Endometrial microvascular endothelial cells (primary cell): ENCODE results near the gene CCNA2. TPM values are rescaled to one million over a fixed set of nuclear protein-coding genes. Genes with fewer than 3 reads are reported as not detected.

Experiments
- in situ Hi-C: cut with HindIII; loops from 2 replicates; pipeline ENCODE4 v1.10.0; 2017; ENCODE audit warnings: low sequenced_read_pairs, low pct_unique_long_range_greater_than_20kb; ENCODE audit errors: inconsistent ontology term
- total RNA-seq: library from RNA; depleted of rRNA; stranded (reverse); fragments of >200 nt; gene quantifications from one replicate; pipeline ENCODE4 v1.2.3, GENCODE V29; 2015; ENCODE audit errors: inconsistent ontology term

CCNA2 gene
- total RNA-seq, 1 donor from 2014 or later: 143 TPM

- in situ Hi-C loops: loop anchor here (10.0 kb wide), 1 partner anchor 70 kb away; no protein-coding TSS in a partner anchor
These were observed 38.7 kb downstream of the CCNA2 start for GRCh38 chr4:121784975-121785374.

DNA sequence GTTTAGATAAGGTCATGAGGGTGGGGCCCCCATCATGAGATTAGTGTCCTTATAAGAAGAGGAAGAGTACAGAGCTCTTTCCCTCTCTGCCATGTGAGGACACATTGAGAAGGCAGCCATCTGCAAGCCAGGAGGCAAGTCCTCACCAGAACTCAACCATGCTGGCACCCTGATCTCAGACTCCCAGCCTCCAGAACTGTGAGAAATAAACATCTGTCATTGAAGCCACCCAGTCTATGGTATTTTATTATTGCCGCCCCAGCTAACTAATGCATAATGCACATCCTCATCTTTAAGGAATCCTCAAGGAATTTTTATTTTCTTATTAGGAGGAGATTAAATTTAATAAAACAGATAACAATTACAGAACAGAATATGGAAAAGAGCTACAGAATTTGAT is 39.3 kb downstream of the CCNA2 start:
- in situ Hi-C loops: loop anchor here (10.0 kb wide), 1 partner anchor 70 kb away; no protein-coding TSS in a partner anchor

- in situ Hi-C loops: loop anchor here (10.0 kb wide), 1 partner anchor 68 kb away; no protein-coding TSS in a partner anchor
These were observed 40.5 kb downstream of the CCNA2 start for GRCh38 chr4:121783210-121783609.

DNA sequence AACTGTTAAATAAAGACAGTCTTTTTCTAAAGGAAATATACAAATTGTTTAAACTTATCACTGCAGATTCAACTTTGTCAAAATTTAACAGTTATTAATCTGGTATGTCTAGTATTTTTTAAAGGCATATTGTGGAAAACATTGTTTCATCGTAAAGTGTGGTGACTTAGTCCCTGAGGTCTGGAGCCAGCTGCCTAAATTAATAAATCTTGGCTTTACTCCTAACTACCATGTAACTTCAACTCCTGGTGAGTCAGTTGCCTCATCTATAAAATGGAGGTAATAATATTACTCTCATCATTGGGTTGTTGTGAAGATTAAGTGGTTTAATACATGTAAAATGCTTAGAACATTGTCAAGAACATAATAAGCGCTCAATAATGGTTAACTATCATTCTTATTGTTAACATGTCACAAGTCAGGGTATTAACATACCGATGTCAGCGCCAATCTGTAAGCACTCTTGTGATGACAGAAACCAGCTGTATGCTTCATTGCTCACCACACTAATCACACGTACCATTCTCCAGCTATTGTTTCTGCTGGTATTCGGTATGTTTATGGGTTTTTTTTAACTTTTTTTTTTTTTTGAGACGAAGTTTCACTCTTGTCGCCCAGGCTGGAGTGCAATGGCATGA is 44.6 kb downstream of the CCNA2 start:
- in situ Hi-C loops: no loop called here

GRCh38 chr4:121777625-121778024 is 46.1 kb downstream of the CCNA2 start:
- in situ Hi-C loops: no loop called here

DNA sequence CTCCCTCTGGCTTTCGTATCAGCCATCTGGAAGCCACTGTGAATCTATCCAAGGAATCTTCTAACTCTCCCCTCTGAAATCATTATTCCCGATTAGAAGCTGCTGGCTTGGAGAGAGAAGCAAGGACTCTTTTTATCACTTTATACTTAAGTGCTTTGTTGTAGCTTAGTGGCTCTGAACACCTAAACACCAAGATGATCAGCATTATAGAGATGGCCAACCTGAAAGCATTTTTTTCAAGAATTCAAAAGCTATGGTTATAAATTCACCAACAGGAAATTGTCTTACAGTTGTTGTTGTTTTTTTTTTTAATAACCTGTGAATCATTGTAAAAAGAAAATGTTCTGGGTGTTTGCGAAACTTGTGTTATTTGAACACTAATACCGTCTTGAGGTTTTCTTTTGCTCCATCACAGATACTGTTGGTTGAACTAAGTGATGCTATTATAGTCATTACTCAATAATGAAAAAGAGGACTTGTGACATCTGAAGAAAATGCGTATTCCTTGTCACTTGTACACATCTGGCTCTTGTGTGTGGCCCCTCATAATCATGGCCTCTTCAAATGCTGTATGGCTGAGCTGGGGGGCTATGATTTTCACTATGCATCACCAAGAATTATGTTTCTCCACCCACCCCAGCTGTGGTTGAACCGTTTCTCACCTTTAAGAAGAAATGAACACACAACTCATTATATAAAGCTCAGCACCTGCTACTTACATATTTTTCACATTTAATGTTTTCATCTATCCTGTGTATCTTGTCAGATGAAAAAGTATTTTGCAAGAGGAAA is 46.9 kb downstream of the CCNA2 start:
- in situ Hi-C loops: no loop called here

DNA sequence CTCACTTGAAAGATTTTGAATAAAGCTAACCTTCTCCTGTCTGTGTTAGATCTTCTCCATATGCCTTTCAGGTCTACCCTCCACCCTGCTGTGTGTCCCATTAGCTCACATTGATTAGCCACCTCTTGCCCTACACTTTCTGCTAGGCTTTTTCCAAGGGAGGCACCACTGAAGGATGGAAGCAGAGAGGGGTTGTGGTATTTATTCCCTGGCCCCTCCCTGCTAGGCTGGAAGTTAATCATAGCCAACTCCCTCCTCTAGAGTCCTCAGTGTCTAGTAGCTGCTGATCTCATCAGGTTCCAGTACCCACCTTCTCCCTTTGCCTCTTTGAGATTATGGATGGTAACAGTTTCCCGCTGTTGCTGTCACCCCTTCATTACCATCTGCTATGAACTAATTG is 49.8 kb downstream of the CCNA2 start:
- in situ Hi-C loops: no loop called here

DNA sequence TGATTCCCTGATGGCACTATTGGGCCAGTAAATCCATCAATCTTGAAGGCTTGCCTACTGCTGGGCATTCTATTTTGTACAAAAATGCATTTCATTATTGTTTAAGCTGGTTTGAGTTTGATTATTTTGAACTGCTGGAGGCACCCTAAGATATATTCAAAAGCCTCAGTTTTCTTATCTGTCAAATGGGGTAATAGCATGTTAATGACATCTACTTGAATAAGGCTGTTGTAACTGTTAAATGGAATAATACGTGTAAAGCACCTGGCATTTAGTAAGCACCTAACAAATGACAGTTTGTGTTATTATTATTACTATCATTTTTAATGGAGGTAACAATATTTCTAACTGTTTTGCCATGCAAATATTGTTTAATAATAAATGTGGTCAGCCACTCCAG is 51.8 kb downstream of the CCNA2 start:
- in situ Hi-C loops: no loop called here

DNA sequence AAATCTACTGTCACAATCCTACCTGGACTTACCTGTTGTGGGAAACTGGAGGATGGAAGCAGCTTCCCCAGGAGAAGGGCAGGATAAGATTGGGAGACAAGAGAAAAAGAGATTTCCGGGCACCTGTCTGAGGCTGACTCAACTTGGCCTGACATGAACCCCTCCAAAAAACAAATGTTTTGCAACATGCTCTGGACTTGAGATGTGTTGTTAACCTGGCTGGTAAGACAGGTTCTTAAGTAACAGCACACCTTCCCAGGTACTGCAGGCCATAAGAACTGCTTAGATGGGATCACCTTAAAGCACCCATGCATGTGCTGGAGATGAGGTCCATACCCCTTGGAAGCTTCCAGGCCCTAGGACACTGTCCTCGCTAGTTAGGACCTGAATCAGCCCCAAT is 54.3 kb downstream of the CCNA2 start:
- in situ Hi-C loops: no loop called here

GRCh38 chr4:121767166-121767565 is 56.5 kb downstream of the CCNA2 start:
- in situ Hi-C loops: no loop called here

Other genes with a start within 250 kb of the CCNA2 start
- 636 TPM for gene ANXA5, start 126.9 kb downstream of the CCNA2 start, total RNA-seq
- 2.6 TPM for gene SMIM43, start 58.7 kb downstream of the CCNA2 start, total RNA-seq
- gene EXOSC9, start 22.6 kb downstream of the CCNA2 start, total RNA-seq: 76.7 TPM
- 17.2 TPM for gene BBS7, start 46.6 kb upstream of the CCNA2 start, total RNA-seq
- not detected for gene TRPC3, start 128.2 kb upstream of the CCNA2 start, total RNA-seq